ENCODE data around the gene MYO1D.
A peak's percentile ranks its signal among the peaks of the same experiment; 100 is the strongest.

MYO1D gene

DNA sequence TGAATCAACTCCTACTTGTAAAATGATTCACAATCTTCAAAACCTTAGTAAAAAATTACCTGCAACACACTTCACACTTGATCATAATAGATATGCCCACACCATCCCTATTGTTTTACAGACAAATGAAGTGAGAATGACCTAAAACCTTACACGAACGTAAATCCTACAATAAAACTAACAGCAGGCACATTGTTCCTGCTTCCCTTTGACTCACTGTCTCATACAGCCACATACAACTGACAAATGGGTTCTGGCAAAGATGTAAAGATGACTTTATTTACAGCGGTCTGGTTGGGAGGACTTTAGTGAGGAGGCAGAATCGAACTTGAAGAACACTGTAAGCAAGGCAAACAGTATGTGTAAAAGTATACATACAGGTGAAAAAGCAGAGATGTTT lies 188.7 kb downstream of the MYO1D start:
- H3K18ac ChIP-seq (ENCODE audit: low read length): no peak overlapping the region
- H3K27me3 ChIP-seq (ENCODE audit: control insufficient read depth in 3 of 3, insufficient read depth in 3 of 3, low read depth in 1 of 3, low read length in 3 of 3): no peaks in the 10 kb centered on the region
- no peaks in the 10 kb centered on the region for H3K36me3 ChIP-seq (replicated peaks in 1 of 2; ENCODE audit: control insufficient read depth in 2 of 2, insufficient read depth in 2 of 2, low read length in 2 of 2)
- H3K27ac ChIP-seq (replicated peaks; ENCODE audit: low read length): no peak overlapping the region
- no peak overlapping the region for H3K9ac ChIP-seq (ENCODE audit: low read depth, low read length, poor library complexity)
- no peak overlapping the region for H2BK15ac ChIP-seq (ENCODE audit: low read length)
- H3K4me1 ChIP-seq (ENCODE audit: control insufficient read depth in 2 of 2, insufficient read depth in 1 of 2, low read depth in 1 of 2, low read length in 2 of 2): no peaks in the 10 kb centered on the region
- no peak overlapping the region for H4K8ac ChIP-seq (ENCODE audit: low read depth, low read length)
- H3K9me3 ChIP-seq (replicated peaks in 1 of 2; ENCODE audit: control insufficient read depth in 2 of 2, insufficient read depth in 1 of 2, low read depth in 1 of 2, low read length in 2 of 2): no peaks in the 10 kb centered on the region
- H3K79me1 ChIP-seq (ENCODE audit: low read depth, low read length): no peaks in the 10 kb centered on the region
- DNase-seq (ENCODE audit: low spot score): no peak
- no peak overlapping the region for H3K4me2 ChIP-seq (ENCODE audit: insufficient read depth, low read length, poor library complexity, severe bottlenecking)
- WGBS, 2 donors (ENCODE audit: extremely low coverage in 2 of 2, insufficient read length in 2 of 2, insufficient replicate concordance in 1 of 2): no CpG with 5 or more reads among the region's 4 CpGs
- H2BK12ac ChIP-seq (ENCODE audit: low read length): no peak overlapping the region
- no peak overlapping the region for H3K4ac ChIP-seq (ENCODE audit: low read length)
- H2BK5ac ChIP-seq (ENCODE audit: low read length): no peak overlapping the region
- no peak overlapping the region for H3K23ac ChIP-seq (ENCODE audit: low read depth, low read length, poor library complexity)
- H4K91ac ChIP-seq (ENCODE audit: low read depth, low read length, poor library complexity): no peak overlapping the region
- H2AFZ ChIP-seq (ENCODE audit: low read length): no peak overlapping the region
- H3K14ac ChIP-seq (ENCODE audit: low read length): no peak overlapping the region
- H2BK120ac ChIP-seq (ENCODE audit: low read depth, low read length): no peak overlapping the region
- H3K4me3 ChIP-seq (ENCODE audit: low read length in 2 of 2): no peak overlapping the region
- H2AK5ac ChIP-seq (ENCODE audit: low read depth, low read length): no peak overlapping the region

DNA sequence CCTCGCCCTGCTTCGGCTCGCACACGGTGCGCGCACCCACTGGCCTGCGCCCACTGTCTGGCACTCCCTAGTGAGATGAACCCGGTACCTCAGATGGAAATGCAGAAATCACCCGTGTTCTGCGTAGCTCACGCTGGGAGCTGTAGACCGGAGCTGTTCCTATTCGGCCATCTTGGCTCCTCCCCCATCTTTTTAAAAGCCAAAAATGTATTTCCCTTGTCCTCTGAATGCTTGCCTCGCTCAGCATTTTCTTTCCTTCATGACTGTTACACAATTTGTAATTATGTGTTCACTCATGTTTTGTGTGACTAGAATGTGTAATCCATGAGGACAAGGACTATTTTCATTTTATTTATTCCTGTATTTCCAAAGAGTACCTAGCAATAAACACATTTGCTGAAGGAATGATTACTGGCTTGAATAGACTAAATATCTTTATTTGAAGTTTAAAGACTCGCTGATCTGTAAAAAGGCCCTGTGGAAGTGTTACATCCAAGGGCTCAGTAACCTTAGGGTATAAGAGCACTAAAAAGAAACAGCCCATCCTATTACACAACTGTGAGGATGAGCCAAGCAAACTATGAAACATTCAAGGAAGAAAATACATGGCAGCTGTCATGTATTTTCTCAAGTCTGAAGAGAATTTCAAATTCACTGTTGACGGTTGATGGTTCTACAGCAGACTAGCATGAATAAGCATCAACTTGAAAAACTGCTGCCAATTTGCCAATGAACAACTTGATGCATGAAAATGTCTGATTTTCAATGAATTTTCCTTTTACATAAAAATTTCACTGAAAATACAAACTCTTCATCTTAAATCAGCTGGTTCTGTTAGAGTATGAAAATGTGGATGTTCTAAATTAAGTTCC lies 192.6 kb downstream of the MYO1D start:
- Histone ChIP-seq H3K23ac (ENCODE audit: low read depth, low read length, poor library complexity) (no peak overlapping the region), H3K14ac (ENCODE audit: low read length) (no peak overlapping the region), H2BK120ac (ENCODE audit: low read depth, low read length) (no peak overlapping the region), H2AK5ac (ENCODE audit: low read depth, low read length) (no peak overlapping the region), H2AFZ (ENCODE audit: low read length) (peak overlapping the region; percentile 70), H4K91ac (ENCODE audit: low read depth, low read length, poor library complexity) (no peak overlapping the region), H2BK5ac (ENCODE audit: low read length) (no peak overlapping the region), H3K36me3 (replicated peaks in 1 of 2; ENCODE audit: control insufficient read depth in 2 of 2, insufficient read depth in 2 of 2, low read length in 2 of 2) (no peaks in the 10 kb centered on the region), H3K4me3 (ENCODE audit: low read length in 2 of 2) (no peak overlapping the region), H3K9me3 (replicated peaks in 1 of 2; ENCODE audit: control insufficient read depth in 2 of 2, insufficient read depth in 1 of 2, low read depth in 1 of 2, low read length in 2 of 2) (no peaks in the 10 kb centered on the region), H3K18ac (ENCODE audit: low read length) (no peak overlapping the region), H3K9ac (ENCODE audit: low read depth, low read length, poor library complexity) (no peak overlapping the region), H3K27me3 (ENCODE audit: control insufficient read depth in 3 of 3, insufficient read depth in 3 of 3, low read depth in 1 of 3, low read length in 3 of 3) (no peaks in the 10 kb centered on the region), H2BK15ac (ENCODE audit: low read length) (no peak overlapping the region), H2BK12ac (ENCODE audit: low read length) (no peak overlapping the region), H4K8ac (ENCODE audit: low read depth, low read length) (no peak overlapping the region), H3K27ac (replicated peaks; ENCODE audit: low read length) (no peak overlapping the region), H3K4ac (ENCODE audit: low read length) (no peak overlapping the region), H3K4me2 (ENCODE audit: insufficient read depth, low read length, poor library complexity, severe bottlenecking) (no peak overlapping the region), H3K4me1 (ENCODE audit: control insufficient read depth in 2 of 2, insufficient read depth in 1 of 2, low read depth in 1 of 2, low read length in 2 of 2) (no peaks in the 10 kb centered on the region), H3K79me1 (ENCODE audit: low read depth, low read length) (no peaks in the 10 kb centered on the region)
- no CpG with 5 or more reads among the region's 16 CpGs for WGBS, 2 donors (ENCODE audit: extremely low coverage in 2 of 2, insufficient read length in 2 of 2, insufficient replicate concordance in 1 of 2)
- no peak for DNase-seq (ENCODE audit: low spot score)

DNA sequence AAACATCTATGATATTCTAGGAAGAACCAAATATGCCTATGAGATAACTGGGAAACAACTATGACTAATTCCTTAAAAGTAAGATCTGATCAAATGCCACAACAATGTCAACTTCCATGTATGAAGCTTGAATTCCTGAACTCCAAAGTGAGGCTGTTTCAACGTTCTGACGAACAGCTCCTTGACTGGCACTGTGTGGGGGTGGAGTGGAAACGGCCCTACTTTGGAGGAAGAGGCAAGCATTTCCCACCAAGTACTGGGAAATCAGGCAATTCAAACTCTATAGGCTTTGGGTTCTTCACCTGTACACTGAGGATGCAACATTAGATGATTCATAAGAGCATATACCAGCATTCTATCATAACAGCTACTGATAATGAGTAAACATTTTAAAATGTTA lies 203.0 kb downstream of the MYO1D start:
- Histone ChIP-seq H3K14ac (ENCODE audit: low read length) (no peak overlapping the region), H3K27me3 (ENCODE audit: control insufficient read depth in 3 of 3, insufficient read depth in 3 of 3, low read depth in 1 of 3, low read length in 3 of 3) (no peaks in the 10 kb centered on the region), H2BK5ac (ENCODE audit: low read length) (no peak overlapping the region), H3K9me3 (replicated peaks in 1 of 2; ENCODE audit: control insufficient read depth in 2 of 2, insufficient read depth in 1 of 2, low read depth in 1 of 2, low read length in 2 of 2) (no peaks in the 10 kb centered on the region), H3K4ac (ENCODE audit: low read length) (no peak overlapping the region), H3K4me3 (ENCODE audit: low read length in 2 of 2) (no peak overlapping the region), H2BK15ac (ENCODE audit: low read length) (no peak overlapping the region), H2BK120ac (ENCODE audit: low read depth, low read length) (no peak overlapping the region), H2AFZ (ENCODE audit: low read length) (no peak overlapping the region), H3K9ac (ENCODE audit: low read depth, low read length, poor library complexity) (no peak overlapping the region), H3K23ac (ENCODE audit: low read depth, low read length, poor library complexity) (no peak overlapping the region), H3K4me2 (ENCODE audit: insufficient read depth, low read length, poor library complexity, severe bottlenecking) (no peak overlapping the region), H3K4me1 (ENCODE audit: control insufficient read depth in 2 of 2, insufficient read depth in 1 of 2, low read depth in 1 of 2, low read length in 2 of 2) (no peaks in the 10 kb centered on the region), H4K91ac (ENCODE audit: low read depth, low read length, poor library complexity) (no peak overlapping the region), H3K27ac (replicated peaks; ENCODE audit: low read length) (no peak overlapping the region), H3K79me1 (ENCODE audit: low read depth, low read length) (no peaks in the 10 kb centered on the region), H2AK5ac (ENCODE audit: low read depth, low read length) (no peak overlapping the region), H3K18ac (ENCODE audit: low read length) (no peak overlapping the region), H3K36me3 (replicated peaks in 1 of 2; ENCODE audit: control insufficient read depth in 2 of 2, insufficient read depth in 2 of 2, low read length in 2 of 2) (no peaks in the 10 kb centered on the region), H4K8ac (ENCODE audit: low read depth, low read length) (no peak overlapping the region), H2BK12ac (ENCODE audit: low read length) (no peak overlapping the region)
- DNase-seq (ENCODE audit: low spot score): no peak
- no CpG with 5 or more reads among the region's 3 CpGs for WGBS, 2 donors (ENCODE audit: extremely low coverage in 2 of 2, insufficient read length in 2 of 2, insufficient replicate concordance in 1 of 2)

DNA sequence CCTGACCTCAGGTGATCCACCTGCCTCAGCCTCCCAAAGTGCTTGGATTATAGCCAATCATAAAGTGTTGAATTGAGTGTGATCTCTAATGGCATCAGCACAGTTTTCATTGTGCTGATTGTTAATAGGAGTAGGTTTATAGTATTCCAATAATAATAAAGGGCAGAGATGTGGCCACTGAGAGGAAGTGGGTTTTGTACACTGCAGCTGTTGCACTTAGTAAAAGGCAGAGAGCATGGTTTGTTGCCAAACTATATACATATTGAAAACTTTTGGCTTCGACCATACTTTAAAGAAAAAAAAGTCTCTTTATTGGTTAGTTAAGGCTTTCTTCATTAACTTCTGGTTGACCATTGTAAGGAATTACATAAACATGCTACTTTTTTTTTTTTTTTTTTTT lies 204.2 kb downstream of the MYO1D start:
- H3K4ac ChIP-seq (ENCODE audit: low read length): no peak overlapping the region
- H3K27ac ChIP-seq (replicated peaks; ENCODE audit: low read length): no peak overlapping the region
- H2AFZ ChIP-seq (ENCODE audit: low read length): no peak overlapping the region
- no peak overlapping the region for H3K9ac ChIP-seq (ENCODE audit: low read depth, low read length, poor library complexity)
- H3K36me3 ChIP-seq (replicated peaks in 1 of 2; ENCODE audit: control insufficient read depth in 2 of 2, insufficient read depth in 2 of 2, low read length in 2 of 2): no peaks in the 10 kb centered on the region
- no peaks in the 10 kb centered on the region for H3K27me3 ChIP-seq (ENCODE audit: control insufficient read depth in 3 of 3, insufficient read depth in 3 of 3, low read depth in 1 of 3, low read length in 3 of 3)
- no CpG with 5 or more reads among the region's 1 CpG for WGBS, 2 donors (ENCODE audit: extremely low coverage in 2 of 2, insufficient read length in 2 of 2, insufficient replicate concordance in 1 of 2)
- DNase-seq (ENCODE audit: low spot score): no peak
- H4K91ac ChIP-seq (ENCODE audit: low read depth, low read length, poor library complexity): no peak overlapping the region
- no peak overlapping the region for H4K8ac ChIP-seq (ENCODE audit: low read depth, low read length)
- H3K4me3 ChIP-seq (ENCODE audit: low read length in 2 of 2): no peak overlapping the region
- no peak overlapping the region for H2BK15ac ChIP-seq (ENCODE audit: low read length)
- no peaks in the 10 kb centered on the region for H3K9me3 ChIP-seq (replicated peaks in 1 of 2; ENCODE audit: control insufficient read depth in 2 of 2, insufficient read depth in 1 of 2, low read depth in 1 of 2, low read length in 2 of 2)
- no peak overlapping the region for H2AK5ac ChIP-seq (ENCODE audit: low read depth, low read length)
- H3K4me2 ChIP-seq (ENCODE audit: insufficient read depth, low read length, poor library complexity, severe bottlenecking): no peak overlapping the region
- H3K14ac ChIP-seq (ENCODE audit: low read length): no peak overlapping the region
- H3K79me1 ChIP-seq (ENCODE audit: low read depth, low read length): no peaks in the 10 kb centered on the region
- H2BK120ac ChIP-seq (ENCODE audit: low read depth, low read length): no peak overlapping the region
- H3K23ac ChIP-seq (ENCODE audit: low read depth, low read length, poor library complexity): no peak overlapping the region
- H2BK12ac ChIP-seq (ENCODE audit: low read length): no peak overlapping the region
- no peak overlapping the region for H3K18ac ChIP-seq (ENCODE audit: low read length)
- no peak overlapping the region for H2BK5ac ChIP-seq (ENCODE audit: low read length)
- no peaks in the 10 kb centered on the region for H3K4me1 ChIP-seq (ENCODE audit: control insufficient read depth in 2 of 2, insufficient read depth in 1 of 2, low read depth in 1 of 2, low read length in 2 of 2)
